RWPE2 (cell line): ENCODE data around the gene SELPLG.

Experiments
- ATAC-seq: fragments of 200-7000 bp; cut with Tn5 transposase; 3 replicates; pipeline ENCODE4 v1.9.1; 2021; ENCODE audit warnings: low read depth
- DNase-seq: peaks from one replicate; pipeline ENCODE4 v3.0.0-alpha.2; 2020; ENCODE audit warnings: low spot score
- H3K27ac ChIP-seq: fragments of 450-650 bp; 2 replicates; pipeline ENCODE4 v1.5.1; 2017; ENCODE audit warnings: mild to moderate bottlenecking; ENCODE audit not compliant: poor library complexity, severe bottlenecking
- H3K27me3 ChIP-seq: fragments of 250-450 bp; sonication (Bioruptor Pico); 2 replicates; pipeline ENCODE4 v1.5.1; 2021; ENCODE audit warnings: mild to moderate bottlenecking, moderate library complexity; ENCODE audit not compliant: insufficient read depth, poor library complexity, severe bottlenecking
- H3K36me3 ChIP-seq: fragments of 250-450 bp; sonication (Bioruptor Pico); 2 replicates; pipeline ENCODE4 v1.5.1; 2020; ENCODE audit warnings: low read depth, mild to moderate bottlenecking, moderate library complexity
- H3K4me1 ChIP-seq: fragments of 250-450 bp; sonication (Bioruptor Pico); 2 replicates; pipeline ENCODE4 v1.5.1; 2021; ENCODE audit warnings: mild to moderate bottlenecking, moderate library complexity; ENCODE audit not compliant: insufficient read depth, poor library complexity, severe bottlenecking
- H3K4me3 ChIP-seq: fragments of 250-450 bp; sonication (Bioruptor Pico); 2 replicates; pipeline ENCODE4 v1.5.1; 2021; ENCODE audit warnings: mild to moderate bottlenecking, moderate library complexity; ENCODE audit not compliant: severe bottlenecking
- H3K9me3 ChIP-seq: fragments of 250-450 bp; sonication (Bioruptor Pico); 2 replicates; pipeline ENCODE4 v1.5.1; 2021; ENCODE audit warnings: mild to moderate bottlenecking, moderate library complexity; ENCODE audit not compliant: severe bottlenecking
- CTCF ChIP-seq: fragments of 450-650 bp; IDR thresholded peaks from one replicate; pipeline ENCODE4 v1.5.1; 2017; ENCODE audit warnings: mild to moderate bottlenecking, moderate library complexity; ENCODE audit not compliant: poor library complexity, severe bottlenecking

SELPLG gene

DNA sequence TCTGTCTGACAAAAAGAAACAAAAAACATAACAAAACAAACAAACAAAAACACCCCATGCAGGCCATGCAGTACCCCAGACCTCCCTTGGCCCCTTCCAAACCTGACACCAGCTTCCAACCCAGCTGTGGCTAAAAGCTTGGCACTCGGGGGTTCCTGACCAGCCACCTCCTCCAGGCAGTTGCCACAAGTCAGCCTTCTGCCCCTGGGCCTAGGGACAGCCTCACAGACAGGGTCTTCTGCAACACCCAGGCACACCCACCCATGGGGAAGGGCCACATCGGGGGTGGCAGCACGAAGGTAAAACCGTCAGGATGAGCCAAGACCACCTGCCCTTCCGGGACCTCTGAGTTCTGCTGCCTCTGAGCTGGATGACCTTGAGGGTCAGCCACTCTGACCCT is 25.1 kb downstream of the SELPLG start:
- TF ChIP-seq CTCF: no peak
- Histone ChIP-seq H3K27ac (no peak overlapping the region), H3K36me3 (no peaks in the 10 kb centered on the region), H3K4me3 (no peak overlapping the region), H3K9me3 (no peaks in the 10 kb centered on the region), H3K27me3 (no peaks in the 10 kb centered on the region), H3K4me1 (no peaks in the 10 kb centered on the region)
- no peak for DNase-seq
- no peak for ATAC-seq

- no peaks in the 10 kb centered on the region for H3K9me3 ChIP-seq
- no peak overlapping the region for H3K27ac ChIP-seq
- DNase-seq (no peak), ATAC-seq (no peak)
- no peak for TF ChIP-seq CTCF
- H3K4me3 ChIP-seq: no peak overlapping the region
- H3K36me3 ChIP-seq: no peaks in the 10 kb centered on the region
- no peaks in the 10 kb centered on the region for H3K4me1 ChIP-seq
- no peaks in the 10 kb centered on the region for H3K27me3 ChIP-seq
These were observed 25.6 kb downstream of the SELPLG start for GRCh38 chr12:108607981-108608600.

DNA sequence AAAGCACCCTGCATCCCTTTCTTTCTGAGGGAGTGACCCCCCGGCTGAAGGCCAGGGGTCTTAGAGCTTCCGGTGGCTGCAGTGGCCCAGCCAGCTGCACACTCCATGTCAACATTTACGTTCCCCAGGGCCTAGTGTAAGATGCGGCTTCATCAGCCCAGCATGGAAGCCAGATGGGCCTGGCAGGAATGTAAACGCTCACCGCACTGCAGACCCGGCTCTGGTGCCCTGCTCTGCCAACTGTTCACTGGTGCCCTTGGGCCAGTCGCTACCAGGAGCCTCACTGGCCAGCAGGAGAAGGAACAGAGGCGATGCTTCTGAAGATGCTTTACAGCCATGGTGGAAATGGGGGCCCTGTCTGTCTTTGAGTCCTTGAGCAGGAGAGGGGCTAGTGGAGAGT is 27.2 kb downstream of the SELPLG start:
- H3K36me3 ChIP-seq: no peaks in the 10 kb centered on the region
- TF ChIP-seq CTCF: no peak
- H3K9me3 ChIP-seq: no peaks in the 10 kb centered on the region
- DNase-seq (no peak), ATAC-seq (no peak)
- H3K4me1 ChIP-seq: no peaks in the 10 kb centered on the region
- no peak overlapping the region for H3K27ac ChIP-seq
- no peaks in the 10 kb centered on the region for H3K27me3 ChIP-seq
- H3K4me3 ChIP-seq: no peak overlapping the region

GRCh38 chr12:108605690-108606406 is 27.8 kb downstream of the SELPLG start:
- no peak for TF ChIP-seq CTCF
- no peaks in the 10 kb centered on the region for H3K9me3 ChIP-seq
- no peaks in the 10 kb centered on the region for H3K36me3 ChIP-seq
- H3K27ac ChIP-seq: no peak overlapping the region
- ATAC-seq (no peak), DNase-seq (no peak)
- H3K4me1 ChIP-seq: no peaks in the 10 kb centered on the region
- H3K4me3 ChIP-seq: no peak overlapping the region
- H3K27me3 ChIP-seq: no peaks in the 10 kb centered on the region

- Histone ChIP-seq H3K36me3 (no peaks in the 10 kb centered on the region), H3K9me3 (no peaks in the 10 kb centered on the region), H3K4me1 (no peaks in the 10 kb centered on the region), H3K27ac (no peak overlapping the region), H3K27me3 (no peaks in the 10 kb centered on the region), H3K4me3 (no peak overlapping the region)
- DNase-seq (no peak), ATAC-seq (no peak)
- no peak for TF ChIP-seq CTCF
These were observed 28.5 kb downstream of the SELPLG start for GRCh38 chr12:108605000-108605689.
